ENCODE measurements around the gene FRAS1.
"Not testable (repeated sequence)": the region's sequence is repeated elsewhere in the genome, so short reads cannot be mapped to it uniquely, and the experiment has no call there.

Gene FRAS1

DNA sequence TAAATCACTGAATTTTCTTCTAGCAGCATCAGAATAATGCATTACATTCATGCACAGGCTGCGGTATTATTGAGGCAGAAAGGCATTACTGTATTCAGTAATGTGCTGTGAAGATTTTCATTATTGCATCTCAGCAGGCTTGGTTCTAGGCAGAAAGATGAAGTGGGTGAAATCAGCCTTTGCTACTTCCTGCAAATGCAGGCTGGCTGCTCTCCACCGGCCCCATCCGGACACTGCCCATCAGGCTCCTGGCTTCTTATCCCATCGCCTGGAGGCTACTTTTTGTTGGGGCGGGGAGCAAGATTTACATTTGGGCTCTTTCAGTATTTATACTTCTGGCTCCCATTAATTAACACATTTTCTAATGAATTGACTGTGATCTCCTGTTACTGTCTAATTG lies 117.8 kb downstream of the FRAS1 start:
- DNase-seq, result no peak

DNA sequence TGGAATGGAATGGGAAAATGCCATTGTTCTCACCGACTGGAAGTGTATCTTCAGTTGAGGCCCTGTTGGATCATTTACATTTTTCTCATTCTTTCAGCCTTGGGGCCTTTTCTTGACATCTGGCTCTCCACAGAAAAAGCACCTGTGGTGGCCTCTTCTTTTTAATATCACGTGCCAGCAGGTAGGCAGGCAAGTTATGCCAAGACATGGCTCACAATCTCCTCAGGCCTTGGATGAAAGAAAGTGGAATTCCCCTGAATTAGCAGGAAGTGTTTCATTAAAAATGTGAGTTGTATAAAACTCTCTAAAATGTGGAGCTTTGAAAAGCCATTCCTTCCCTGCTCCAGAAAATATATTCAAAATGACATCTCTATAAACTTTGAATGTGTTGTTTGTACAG lies 122.1 kb downstream of the FRAS1 start:
- no peak for DNase-seq

DNA sequence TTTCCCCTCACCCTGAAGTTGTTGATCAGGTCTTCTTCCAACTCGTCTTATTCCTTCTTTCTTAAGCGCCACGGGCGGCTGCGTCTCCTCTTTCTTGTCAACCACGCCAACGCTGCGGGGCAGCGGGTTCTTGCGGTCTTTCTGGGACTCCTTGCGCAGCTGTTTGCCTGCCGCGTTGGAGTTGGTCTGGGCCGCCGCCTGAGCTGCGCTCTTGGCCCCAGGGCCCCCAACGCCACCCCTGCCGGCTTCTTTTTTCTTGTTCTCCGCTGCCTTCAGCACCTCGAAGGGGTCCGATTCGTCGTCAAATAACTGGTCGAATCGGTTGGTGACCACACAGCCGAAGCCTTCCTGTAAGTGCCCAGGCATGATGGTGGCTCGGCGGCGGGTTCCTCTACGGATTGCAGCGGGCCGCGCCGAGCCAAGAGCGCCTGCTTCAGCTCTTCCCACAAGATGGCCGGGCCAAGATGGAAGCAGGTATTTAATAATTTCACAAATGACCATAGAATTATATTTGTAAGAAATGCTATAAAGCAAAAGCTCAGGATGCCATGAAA lies 124.6 kb downstream of the FRAS1 start:
- not testable (repeated sequence) for DNase-seq

DNA sequence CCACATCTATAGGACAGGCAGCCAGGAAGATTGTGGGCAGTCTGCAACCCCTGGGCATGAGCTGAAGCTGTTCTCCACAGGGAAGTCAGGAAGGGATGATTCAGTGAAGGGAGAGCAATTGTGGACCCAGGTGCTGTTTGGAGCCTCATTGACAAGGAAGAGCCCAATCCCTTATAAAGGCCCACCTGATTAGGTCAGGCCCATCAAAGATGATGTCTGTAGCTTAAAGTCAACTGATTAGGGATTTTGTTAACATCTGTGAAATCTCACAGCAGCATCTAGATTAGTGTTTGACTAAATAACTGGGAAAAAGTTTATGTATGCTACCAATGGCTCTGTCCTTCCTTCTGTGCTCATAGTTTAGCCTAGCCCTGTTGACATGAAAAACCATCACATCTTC lies 127.5 kb downstream of the FRAS1 start:
- no peak for DNase-seq

DNA sequence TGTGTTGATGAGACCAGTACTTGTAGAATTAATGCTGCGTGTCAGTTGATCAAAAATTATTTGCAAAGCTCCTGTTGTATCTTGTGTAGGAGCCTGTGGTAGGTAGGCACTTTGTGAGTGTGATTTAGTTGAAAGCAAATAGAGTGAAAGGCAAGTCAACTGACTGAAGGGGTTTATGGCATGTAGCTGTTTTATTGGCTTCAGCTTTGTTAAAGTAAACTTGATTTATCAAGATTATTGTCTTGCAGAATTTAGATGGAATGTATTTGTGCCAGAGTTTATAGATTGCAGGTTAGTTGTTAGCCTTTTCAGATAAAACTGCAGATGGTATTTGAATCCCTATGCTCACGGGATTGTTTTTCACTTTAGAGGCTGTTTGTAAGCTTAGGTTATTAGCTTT lies 128.0 kb downstream of the FRAS1 start:
- DNase-seq, result no peak

DNA sequence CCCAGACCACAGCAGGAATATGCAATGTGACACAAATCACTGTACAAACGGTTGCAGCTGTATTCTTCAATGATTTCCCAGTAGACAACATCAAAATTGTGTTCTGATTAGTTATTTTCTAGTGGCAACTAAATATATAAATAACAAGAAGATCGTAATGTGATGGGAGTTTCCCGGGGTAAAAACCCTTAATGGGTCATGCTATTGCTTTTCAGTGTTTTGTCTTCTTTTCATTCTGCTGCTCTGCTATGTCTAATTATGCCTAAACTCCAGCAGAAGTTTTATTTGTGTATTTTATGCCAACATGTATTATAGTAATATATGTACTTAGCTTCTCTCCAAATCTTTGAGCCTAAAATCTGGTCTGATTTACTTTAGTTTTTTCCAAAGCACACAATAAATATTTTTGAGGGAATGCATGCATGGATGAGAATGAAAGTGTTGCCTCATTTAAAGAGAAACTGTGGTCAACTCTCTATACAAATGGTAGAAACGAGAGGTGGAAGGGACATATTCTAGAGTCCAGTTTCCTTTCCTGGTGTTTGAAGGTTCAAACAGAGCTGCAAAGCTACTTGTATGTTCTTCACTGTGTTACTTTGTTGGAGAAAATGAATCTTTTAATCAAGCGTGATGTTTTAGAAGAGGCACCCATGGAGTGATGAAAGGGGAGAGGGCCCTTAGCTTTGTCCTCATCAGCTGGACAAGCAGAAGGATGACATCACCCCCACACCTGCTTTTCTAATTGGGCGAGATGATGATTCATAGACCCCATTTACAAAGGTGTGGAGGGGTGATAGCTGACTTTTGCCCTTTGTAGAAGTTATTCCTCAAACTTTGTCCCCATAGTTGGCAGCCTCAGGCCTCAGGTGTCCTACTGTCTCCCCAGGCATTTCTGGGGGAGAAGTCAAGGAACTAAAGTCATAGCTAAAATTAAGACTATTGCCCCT lies 129.7 kb downstream of the FRAS1 start:
- DNase-seq, result no peak

DNA sequence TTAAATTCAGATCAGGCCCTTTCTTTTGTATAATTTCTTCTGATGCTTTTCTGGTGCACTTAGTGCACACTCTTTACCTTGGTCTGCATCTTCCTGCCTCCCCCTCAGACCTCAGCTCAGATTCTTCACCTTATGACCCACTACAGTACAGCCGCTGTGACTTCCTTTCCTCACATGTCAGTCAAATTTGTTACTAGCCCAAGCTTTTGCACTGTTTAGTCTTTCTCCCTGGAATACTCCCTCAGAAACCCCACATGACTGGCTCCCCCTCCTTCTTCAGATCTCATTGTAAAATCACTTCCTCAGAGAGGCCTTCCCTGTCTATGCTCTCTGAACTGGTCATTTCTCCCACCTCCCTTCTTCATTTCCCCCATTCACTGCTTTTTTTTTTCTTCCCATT lies 132.9 kb downstream of the FRAS1 start:
- no peak for DNase-seq

DNA sequence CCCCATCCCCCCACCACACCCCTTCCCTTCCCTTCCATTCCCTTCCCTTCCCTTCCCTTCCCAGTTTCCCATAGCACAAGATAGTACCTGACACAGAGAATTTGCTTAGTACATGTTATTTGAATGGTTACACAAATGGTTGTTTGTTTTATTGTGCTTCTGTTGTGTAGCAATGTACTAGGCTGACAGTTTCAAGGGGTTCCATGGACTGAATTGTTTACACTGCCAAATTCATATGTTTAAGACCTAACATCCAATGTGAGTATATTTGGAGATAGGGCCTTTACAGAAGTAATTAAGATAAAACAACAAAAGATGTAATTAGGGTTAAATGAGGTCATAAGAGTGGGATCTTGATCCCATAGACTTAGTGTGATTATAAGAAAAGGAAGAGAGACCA lies 133.5 kb downstream of the FRAS1 start:
- DNase-seq, result no peak

DNA sequence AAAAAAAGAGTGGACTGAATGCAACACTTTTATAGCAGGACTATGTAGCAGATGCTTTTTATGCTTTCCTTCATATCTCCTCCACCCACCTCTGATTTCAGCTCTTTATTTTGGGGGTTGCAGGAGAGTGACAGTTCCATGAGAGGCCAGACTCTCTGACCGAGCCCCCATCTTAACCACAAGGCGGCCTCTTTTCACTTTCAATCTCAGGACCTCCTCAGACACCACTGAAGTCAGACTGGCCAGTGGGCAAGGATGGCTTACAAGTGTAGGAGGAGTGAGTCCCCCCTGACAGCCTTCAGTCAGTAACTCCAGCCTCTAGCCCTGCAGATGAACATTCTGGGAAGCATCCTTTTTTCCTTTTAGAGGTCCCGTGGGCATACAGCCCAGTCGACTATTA lies 140.8 kb downstream of the FRAS1 start:
- no peak for DNase-seq

DNA sequence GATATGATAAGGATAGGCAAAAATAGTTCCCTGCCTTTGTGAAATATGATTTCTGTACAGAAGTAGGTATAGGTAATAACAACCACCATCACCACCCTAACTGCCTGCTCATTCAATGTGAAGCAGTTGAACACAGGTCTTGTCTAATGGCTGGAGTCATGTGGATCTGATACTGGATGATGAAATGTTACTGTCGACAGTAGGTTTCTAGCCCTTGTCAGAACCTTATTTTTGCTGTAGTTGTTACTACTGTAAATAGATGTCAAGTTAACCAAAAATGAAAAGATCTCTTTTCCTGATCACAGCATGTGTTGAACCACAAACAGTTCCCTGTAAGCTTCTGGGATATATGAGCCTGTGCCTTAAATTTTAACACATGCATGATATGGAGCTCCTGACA lies 142.9 kb downstream of the FRAS1 start:
- no peak for DNase-seq

DNA sequence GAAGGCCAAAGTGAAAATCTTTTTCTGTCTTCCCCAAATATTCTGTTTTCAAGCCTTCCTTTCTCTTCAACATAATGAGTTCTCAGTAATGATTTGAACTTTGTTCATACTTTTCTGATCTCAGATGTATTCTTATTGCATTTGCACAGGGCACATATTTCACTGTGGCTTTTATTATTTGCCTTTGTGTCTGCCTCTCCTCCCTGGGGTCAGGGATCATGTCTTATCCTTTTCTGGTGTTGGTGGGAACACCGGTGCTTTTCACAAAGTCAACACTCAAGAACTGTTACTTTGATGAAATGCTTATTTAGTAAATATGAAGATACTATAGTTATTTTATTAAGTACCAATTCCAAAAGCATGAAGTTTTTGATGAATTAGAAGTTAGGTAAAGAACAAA lies 143.8 kb downstream of the FRAS1 start:
- no peak for DNase-seq

DNA sequence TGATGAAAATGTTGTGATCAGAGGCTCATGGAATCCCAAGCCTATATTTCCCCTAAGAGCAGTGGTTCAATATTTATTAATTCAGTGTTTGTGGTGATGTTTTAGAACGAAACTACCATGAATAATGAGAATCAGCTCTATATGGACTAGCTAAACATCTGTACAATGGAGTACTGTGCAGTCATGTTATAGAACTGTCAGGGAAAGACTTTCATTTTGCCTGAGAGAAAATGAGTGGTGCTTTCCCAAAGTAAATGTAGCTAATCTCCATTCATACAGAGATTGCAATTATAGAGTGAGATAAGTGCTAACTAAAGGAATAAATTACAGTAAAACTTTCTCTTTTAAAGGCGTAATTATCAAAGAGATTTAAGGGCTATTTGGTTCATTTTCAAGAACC lies 147.1 kb downstream of the FRAS1 start:
- DNase-seq, result no peak

DNA sequence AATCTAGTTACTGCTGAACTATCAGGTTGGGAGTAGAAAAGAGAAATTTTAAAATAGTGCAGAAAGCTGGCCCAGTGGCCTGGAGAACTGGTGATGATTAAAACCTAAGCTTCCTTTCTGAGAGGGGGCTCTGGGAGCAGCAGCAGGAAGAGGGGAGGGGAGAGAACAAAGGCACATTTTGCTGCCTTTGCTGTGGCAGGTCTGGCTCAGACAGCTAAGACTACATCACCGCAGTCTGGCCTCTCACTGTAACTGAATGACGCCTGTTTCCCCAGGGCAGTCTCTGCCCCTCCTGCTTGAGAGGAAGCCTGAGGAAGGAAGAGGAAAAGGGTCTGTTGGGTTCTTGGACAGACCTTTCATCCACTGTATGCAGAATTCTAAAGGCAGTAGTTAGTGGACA lies 148.5 kb downstream of the FRAS1 start:
- DNase-seq, result no peak

DNA sequence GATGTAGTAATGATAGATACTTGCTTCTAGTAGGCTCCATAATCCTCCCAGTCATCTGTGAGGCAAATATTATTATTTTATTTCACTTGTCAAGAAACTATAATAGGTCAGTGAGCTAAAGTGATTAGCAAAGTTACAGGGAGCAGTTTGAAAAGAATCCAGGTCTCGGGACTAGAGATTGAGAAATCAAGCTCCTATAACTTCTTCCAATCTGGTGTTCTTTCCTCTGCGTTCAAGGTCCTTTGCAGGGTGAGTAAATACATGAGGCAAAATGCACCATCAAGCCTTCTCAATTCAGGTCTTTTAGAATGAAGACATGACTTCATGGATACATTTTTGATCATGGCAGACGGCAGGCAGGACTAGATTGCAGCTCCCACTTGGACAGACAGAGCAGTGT lies 150.4 kb downstream of the FRAS1 start:
- no peak for DNase-seq

DNA sequence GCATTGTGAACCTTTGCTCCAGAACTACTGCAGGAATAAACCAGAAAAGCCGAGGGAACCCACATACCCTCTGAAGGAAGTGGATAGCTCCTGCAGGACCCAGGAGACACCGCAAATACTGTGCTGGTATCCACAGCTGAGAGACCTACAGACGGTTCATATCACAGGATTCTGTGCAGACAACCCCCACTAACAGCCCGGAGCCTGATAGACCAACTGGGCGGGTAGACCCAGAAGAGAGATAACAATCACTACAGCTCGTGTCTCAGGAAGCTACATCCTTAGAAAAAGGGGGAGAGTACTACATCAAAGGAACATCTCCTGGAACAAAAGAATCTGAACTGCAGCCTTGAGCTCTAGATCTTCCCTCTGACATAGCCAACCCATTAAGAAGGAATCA lies 150.8 kb downstream of the FRAS1 start:
- no peak for DNase-seq

DNA sequence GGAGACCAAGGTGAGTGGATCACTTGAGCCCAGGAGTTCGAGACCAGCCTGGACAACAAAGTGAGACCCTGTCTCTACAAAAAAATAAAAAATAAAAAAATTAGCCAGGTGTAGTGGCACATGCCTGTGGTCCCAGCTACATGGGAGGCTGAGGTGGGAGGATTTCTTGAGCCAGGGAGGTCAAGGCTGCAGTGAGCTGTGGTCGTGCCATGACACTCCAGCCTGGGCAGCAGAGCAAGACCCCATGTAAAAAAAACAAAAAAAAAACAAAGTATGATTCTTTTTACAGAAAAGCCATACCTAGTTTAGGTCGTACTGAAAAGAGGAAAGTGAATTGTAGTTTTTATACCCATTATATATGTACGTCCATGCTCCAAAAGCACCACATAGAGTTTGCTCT lies 151.8 kb downstream of the FRAS1 start:
- not testable (repeated sequence) for DNase-seq

DNA sequence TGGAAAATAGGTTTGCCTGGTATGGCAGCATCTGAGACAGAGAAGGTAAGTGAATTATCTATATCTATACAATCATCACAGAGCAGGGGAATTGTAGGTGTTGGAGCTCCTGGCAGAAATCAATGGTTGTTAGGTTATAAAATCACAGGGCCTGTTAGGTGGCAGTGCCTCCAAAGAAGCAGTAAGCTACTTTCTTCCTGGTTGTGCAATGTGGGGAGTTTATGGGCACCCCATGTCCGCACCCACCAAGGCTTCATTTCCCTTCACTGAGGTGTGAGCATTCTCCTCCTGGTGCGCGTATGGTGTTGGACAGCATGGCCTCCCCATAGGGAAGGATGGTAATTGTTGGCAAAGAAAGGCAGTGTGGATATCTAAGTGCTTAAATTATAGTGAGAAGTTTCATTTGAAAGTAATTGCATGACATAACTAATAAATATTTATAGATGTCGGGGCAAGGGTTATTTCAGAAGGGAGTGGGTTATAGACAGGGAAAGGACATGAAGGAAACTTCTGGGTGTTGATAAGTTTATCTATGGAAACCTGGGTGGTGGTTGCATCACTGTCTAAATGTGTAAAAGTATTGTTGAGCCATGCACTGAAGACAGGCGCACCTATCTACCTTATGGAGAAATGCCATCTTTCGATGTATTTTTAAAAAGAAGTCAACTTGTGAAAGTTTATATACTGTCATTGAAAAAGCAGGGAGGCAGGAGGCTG lies 153.7 kb downstream of the FRAS1 start:
- no peak for DNase-seq

DNA sequence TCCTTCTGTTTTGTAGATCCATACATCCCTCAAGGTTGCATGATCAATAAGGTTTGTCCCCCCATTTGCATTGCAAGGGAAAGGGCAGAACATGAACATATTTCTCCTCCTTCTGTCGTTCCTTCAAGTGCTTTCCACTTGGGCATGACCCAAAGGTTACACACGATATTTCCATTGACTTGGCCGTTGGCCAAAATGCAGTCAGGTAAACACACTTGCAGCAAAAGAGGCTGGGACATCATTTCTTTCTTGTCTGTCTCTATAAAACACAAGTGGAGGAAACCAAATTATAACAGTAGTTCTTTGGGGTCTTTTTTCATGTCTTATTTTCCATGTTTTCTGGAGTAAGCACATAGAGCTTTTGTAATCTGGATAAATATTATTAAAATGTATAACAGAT lies 156.1 kb downstream of the FRAS1 start:
- DNase-seq, result no peak

DNA sequence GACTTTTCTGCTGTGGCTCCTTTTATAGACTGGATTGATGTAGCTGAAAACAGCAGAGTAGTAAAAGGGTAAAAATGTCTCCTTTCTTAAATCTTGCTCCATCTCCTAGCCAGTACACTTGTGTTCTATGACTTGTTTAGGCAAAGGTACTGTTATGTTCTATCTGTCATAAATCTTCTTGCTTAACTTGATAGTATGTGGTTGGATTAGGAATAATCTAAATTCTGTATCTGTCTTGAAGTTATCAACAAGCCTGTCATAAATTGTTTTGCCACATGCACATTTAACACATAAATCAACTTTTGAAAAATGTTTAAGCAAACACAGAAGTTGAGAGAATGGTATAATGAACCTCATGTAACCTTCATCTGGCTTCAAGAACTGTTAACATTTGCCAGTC lies 157.0 kb downstream of the FRAS1 start:
- no peak for DNase-seq

DNA sequence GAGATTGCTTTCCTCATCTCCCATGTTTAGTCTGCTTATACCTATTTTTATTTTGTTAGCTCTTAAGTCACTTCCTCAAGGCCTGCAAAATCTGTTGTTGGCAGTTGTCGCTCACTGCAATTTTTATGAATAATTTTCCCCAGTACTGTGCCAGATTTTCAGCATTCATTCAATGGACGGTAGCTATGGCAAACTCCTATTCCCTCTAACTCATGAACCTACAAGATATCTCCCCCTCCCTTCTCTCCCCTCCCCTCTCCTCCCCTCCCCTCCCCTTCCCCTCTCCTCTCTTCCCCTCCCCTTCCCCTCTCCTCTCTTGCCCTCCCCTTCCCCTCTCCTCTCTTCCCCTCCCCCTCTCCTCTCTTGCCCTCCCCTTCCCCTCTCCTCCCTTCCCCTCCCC lies 160.4 kb downstream of the FRAS1 start:
- no peak for DNase-seq

DNA sequence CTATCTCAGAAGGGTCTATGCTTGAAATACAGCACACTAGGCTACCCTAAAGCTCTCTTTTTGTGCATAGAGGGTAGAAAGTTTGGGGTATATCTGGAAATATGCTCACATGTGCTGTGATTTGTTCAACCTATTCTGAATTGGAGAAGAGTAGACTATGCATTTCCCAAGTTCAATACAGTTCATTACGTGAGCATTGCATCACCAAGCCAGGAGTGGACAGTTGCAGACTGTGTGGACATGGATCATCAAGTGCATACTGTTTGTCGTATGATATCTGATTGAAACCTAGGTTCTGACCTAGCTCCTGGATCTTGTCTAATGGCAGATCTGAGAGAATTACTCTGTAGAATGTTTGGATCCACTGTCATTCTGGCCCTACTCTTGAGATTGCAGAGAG lies 161.1 kb downstream of the FRAS1 start:
- no peak for DNase-seq

DNA sequence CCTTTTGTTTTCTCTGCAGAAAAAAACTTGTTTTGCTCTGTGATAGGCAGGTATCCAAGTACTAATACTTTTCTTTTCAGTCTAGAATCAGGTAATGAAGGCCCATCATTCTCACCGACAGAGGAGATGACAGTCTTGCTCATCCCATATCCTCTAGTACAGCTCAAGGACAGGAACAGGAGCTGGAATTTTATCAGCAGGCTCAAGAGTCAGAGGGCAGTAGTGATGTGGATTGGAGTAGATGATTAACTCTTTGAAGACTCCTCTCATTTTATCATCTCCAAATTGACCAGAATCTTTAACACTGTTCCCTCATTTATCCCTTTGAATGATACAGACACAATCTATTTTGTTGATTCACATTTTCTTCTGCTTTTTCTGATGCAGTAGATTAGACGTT lies 162.7 kb downstream of the FRAS1 start:
- DNase-seq, result no peak

DNA sequence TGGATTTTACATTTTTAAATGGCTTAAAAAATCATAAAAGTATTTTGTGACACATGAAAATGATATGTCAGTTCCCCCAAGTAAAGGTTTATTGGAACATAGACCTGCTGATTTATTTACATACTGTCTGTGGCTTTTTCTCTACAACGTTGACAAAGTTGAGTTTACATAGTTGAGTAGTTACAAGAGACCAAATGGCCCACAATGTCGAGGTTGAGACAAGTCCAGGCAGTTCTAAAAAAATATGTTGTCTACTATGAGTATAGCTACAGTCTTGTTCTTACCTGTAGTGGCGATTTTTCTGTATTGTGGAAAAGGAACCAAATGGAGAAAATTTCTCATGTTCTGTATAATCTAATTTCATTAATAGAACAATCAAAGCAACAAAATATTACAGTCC lies 163.2 kb downstream of the FRAS1 start:
- DNase-seq, result no peak

DNA sequence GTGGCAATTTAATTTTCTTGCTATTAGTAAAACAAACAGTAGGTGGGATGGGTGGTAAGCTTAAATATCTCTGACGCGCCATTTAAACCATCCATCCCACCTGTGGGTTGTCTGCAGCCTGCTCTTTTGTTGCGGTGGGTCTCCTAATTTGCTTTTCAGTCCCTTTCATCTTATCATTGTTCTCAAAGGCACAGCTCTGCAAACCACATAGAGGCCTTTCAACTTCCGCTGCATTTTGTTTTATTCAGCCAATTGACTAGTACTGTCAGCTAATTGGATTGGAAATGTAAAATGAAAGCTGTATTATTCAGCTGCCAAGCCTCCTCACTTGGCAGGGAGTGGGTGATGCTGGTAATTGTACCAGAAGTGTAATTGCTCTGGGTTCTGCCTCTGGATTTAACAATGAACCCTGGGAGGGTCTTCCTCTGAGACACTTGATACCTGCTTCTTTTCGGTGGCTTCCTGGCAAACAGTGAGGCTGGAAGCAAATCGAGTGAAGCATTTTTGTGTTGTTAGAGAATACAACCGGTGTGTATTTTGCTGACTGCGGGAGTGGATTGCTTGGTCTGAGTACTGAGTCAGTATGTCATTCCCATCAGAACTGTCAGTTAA lies 165.6 kb downstream of the FRAS1 start:
- no peak for DNase-seq
